ENCODE data around the gene OR1M1. TPM values are rescaled to one million over a fixed set of nuclear protein-coding genes. Genes with fewer than 3 reads are reported as not detected.
"Not testable (repeated sequence)": the region's sequence is repeated elsewhere in the genome, so short reads cannot be mapped to it uniquely, and the experiment has no call there.

OR1M1 gene, protein sequence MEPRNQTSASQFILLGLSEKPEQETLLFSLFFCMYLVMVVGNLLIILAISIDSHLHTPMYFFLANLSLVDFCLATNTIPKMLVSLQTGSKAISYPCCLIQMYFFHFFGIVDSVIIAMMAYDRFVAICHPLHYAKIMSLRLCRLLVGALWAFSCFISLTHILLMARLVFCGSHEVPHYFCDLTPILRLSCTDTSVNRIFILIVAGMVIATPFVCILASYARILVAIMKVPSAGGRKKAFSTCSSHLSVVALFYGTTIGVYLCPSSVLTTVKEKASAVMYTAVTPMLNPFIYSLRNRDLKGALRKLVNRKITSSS
- not detected for total RNA-seq

GRCh38 chr19:9086761-9087160, at the start of gene OR1M1:
Gene OR1M1 (plus strand): TSS chr19:9087061. CDS start chr19:9093245, 6,184 bp downstream.
- H3K9me3 Mint-ChIP-seq, result no peaks in the 10 kb centered on the region
- no peak within 1 kb of the TSS for H3K27ac Mint-ChIP-seq
- H3K36me3 Mint-ChIP-seq, result no peaks in the 10 kb centered on the region
- ATAC-seq (no peak), DNase-seq (ENCODE audit: low spot score in 2 of 2) (no peak)

DNA sequence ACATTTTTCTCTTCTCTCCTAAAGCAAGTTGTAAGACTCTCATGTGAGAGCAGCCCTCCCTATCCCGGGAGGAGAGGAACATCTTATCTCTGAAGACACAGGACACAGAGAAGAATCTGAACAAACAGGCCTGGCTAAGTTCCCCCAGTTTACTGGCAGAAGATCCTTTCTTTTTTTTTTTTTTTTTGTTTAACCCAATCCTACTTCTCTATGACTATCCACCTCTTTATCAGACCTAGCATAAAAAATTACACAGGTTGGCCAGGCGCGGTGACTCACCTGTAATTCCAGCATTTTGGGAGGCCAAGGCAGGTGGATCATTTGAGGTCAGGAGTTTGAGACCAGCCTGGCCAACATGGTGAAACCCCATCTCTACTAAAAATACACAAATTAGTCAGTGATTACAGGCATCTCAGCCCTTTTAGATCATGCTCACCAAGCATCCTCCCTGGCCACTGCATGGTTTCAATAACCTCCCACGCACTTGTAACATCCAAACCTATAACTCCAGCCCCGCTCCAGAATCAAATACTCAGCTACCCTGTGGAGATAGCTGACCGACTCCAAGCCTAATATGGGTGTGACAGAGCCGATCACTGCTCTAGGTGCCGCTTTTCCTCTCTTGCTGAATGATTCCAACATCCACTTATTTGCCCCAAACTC, 49.3 kb upstream of the OR1M1 start:
- DNase-seq (ENCODE audit: low spot score in 2 of 2) (no peak), ATAC-seq (no peak)
- no peak overlapping the region for H3K27ac Mint-ChIP-seq
- no peaks in the 10 kb centered on the region for H3K36me3 Mint-ChIP-seq
- no peaks in the 10 kb centered on the region for H3K9me3 Mint-ChIP-seq

GRCh38 chr19:9039728-9040127, 47.1 kb upstream of the OR1M1 start:
- no peaks in the 10 kb centered on the region for H3K36me3 Mint-ChIP-seq
- ATAC-seq, result no peak
- no peak for DNase-seq (ENCODE audit: low spot score in 2 of 2)
- no peaks in the 10 kb centered on the region for H3K9me3 Mint-ChIP-seq
- H3K27ac Mint-ChIP-seq, result peak overlapping the region in 1 of 2 donors; percentile 10

GRCh38 chr19:9040131-9040530, 46.7 kb upstream of the OR1M1 start:
- DNase-seq (ENCODE audit: low spot score in 2 of 2) (no peak), ATAC-seq (no peak)
- Mint-ChIP-seq H3K27ac (peak overlapping the region; percentile 10 to 40), H3K9me3 (no peaks in the 10 kb centered on the region), H3K36me3 (no peaks in the 10 kb centered on the region)

- ATAC-seq (no peak), DNase-seq (ENCODE audit: low spot score in 2 of 2) (no peak)
- Mint-ChIP-seq H3K36me3 (no peaks in the 10 kb centered on the region), H3K9me3 (no peaks in the 10 kb centered on the region), H3K27ac (no peak overlapping the region)
These were observed 45.8 kb upstream of the OR1M1 start for GRCh38 chr19:9041023-9041422.

- DNase-seq (ENCODE audit: low spot score in 2 of 2) (no peak), ATAC-seq (no peak)
- Mint-ChIP-seq H3K9me3 (no peaks in the 10 kb centered on the region), H3K27ac (no peak overlapping the region), H3K36me3 (no peaks in the 10 kb centered on the region)
These were observed 43.3 kb upstream of the OR1M1 start for GRCh38 chr19:9043524-9043923.

- no peaks in the 10 kb centered on the region for H3K9me3 Mint-ChIP-seq
- ATAC-seq, result no peak
- no peak overlapping the region for H3K27ac Mint-ChIP-seq
- DNase-seq (ENCODE audit: low spot score in 2 of 2), result no peak
- H3K36me3 Mint-ChIP-seq, result no peaks in the 10 kb centered on the region
These were observed 42.4 kb upstream of the OR1M1 start for GRCh38 chr19:9044449-9044848.

- ATAC-seq, result no peak
- no peaks in the 10 kb centered on the region for H3K36me3 Mint-ChIP-seq
- H3K27ac Mint-ChIP-seq, result no peak overlapping the region
These were observed 40.2 kb upstream of the OR1M1 start for GRCh38 chr19:9046694-9047093.

GRCh38 chr19:9052894-9053293, 34.0 kb upstream of the OR1M1 start:
- DNase-seq (ENCODE audit: low spot score in 2 of 2) (no peak), ATAC-seq (no peak)
- Mint-ChIP-seq H3K9me3 (no peaks in the 10 kb centered on the region), H3K27ac (no peak overlapping the region), H3K36me3 (no peaks in the 10 kb centered on the region)

More at GRCh38 chr19:9046694-9047093, 40.2 kb upstream of the OR1M1 start:
- no peak for DNase-seq (ENCODE audit: low spot score in 2 of 2)
- no peaks in the 10 kb centered on the region for H3K9me3 Mint-ChIP-seq

- not testable (repeated sequence) for ATAC-seq; H3K9me3 Mint-ChIP-seq; H3K36me3 Mint-ChIP-seq; DNase-seq (ENCODE audit: low spot score in 2 of 2); H3K27ac Mint-ChIP-seq
These were observed 33.2 kb upstream of the OR1M1 start for GRCh38 chr19:9053674-9054073.

GRCh38 chr19:9054207-9054606, 32.7 kb upstream of the OR1M1 start:
- Mint-ChIP-seq H3K27ac (no peak overlapping the region), H3K36me3 (no peaks in the 10 kb centered on the region), H3K9me3 (no peaks in the 10 kb centered on the region)
- no peak for DNase-seq (ENCODE audit: low spot score in 2 of 2)
- no peak for ATAC-seq

DNA sequence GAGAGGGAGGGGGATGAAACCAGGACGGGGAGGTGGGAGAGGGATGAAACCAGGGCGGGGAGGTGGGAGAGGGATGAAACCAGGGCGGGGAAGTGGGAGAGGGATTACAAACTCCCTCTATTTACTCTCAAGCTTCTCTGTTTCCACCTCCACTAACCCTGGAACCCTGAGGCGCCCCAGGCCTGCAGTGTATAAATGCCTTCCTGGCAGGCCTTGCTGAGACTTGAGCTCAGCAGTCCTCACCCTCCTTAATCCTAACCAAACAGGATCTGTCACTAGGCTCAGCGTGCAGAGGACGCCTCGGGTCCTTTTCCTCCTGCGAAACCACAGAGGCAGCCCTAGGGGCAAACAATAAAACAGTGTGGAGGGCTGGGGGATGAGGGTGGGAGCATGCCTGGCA, 32.1 kb upstream of the OR1M1 start:
- DNase-seq (ENCODE audit: low spot score in 2 of 2), result no peak
- H3K27ac Mint-ChIP-seq, result no peak overlapping the region

GRCh38 chr19:9056131-9056530, 30.7 kb upstream of the OR1M1 start:
- not testable (repeated sequence) for H3K9me3 Mint-ChIP-seq; ATAC-seq; H3K36me3 Mint-ChIP-seq; DNase-seq (ENCODE audit: low spot score in 2 of 2); H3K27ac Mint-ChIP-seq

More for the DNA sequence above, 32.1 kb upstream of the OR1M1 start:
- Mint-ChIP-seq H3K9me3 (no peaks in the 10 kb centered on the region), H3K36me3 (no peaks in the 10 kb centered on the region)
- no peak for ATAC-seq

- DNase-seq (ENCODE audit: low spot score in 2 of 2), result no peak
- no peaks in the 10 kb centered on the region for H3K36me3 Mint-ChIP-seq
- H3K9me3 Mint-ChIP-seq, result no peaks in the 10 kb centered on the region
- ATAC-seq, result no peak
- no peak overlapping the region for H3K27ac Mint-ChIP-seq
These were observed 29.2 kb upstream of the OR1M1 start for GRCh38 chr19:9057505-9058258.

DNA sequence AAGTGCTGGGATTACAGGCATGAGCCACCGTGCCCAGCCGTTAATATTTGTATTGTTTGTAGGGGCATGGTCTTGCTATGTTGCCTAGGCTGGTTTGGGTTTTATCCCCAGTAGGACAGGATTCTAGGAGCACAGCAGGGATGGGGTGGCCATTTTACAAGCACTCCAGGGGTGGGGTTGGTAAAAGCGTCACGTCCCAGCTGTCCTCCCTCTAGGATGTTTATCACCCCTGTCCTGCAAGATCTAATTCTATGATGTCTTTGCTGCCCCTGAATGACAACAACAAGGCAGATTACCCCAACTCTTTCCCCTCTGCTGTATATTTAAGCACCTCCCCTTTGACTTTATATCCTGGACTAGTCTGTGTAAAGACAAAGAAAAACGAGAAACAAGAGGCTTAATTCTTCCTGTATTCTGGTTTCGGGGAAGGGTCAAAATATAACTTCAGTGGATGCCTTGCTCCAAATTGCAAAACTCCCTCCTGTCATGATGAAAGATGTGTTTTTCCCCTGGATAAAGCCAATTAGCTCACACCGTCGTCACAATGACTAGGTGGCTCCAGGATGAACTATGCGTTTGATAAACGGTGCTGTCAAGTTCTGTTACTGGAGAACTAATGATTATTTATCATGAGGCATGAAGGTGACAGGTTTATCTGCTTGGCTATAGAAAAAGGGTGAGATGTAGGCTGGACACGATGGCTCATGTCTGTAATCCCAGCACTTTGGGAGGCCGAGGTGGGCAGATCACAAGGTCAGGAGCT, 27.8 kb upstream of the OR1M1 start:
- DNase-seq (ENCODE audit: low spot score in 2 of 2) (no peak), ATAC-seq (no peak)
- no peaks in the 10 kb centered on the region for H3K9me3 Mint-ChIP-seq
- H3K27ac Mint-ChIP-seq, result peak overlapping the region in 1 of 2 donors; percentile 62
- H3K36me3 Mint-ChIP-seq, result no peaks in the 10 kb centered on the region

DNA sequence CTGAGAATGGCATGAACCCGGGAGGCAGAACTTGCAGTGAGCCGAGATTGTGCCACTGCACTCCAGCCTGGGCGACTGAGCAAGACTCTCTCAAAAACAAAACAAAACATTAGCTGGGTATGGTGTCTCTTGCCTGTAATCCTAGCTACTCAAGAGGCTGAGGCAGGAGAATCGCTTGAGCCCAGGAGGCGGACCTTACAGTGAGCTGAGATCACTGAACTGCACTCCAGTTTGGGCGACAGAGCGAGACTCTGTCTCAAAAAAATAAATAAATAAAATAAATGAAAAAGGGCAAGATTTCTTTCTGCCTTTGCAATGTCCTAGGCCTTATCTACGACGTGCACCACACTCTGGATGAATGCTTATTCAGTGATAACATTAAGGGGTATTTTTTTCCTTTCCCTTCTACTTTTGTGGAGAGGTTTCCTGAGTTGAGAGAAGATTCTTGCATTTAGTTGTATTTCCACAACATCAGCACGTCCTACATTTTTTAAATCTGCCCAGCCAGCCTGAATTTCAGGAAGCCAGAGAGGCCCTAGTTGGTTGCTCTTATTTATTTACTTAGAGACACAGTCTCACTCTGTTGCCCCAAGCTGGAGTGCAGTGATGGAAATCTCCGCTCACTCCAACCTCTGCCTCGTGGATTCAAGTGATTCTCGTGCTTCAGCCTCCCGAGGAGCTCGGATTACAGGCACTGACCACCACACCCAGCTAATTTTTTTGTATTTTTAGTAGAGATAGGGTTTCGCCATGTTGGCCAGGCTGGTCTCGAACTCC, 26.1 kb upstream of the OR1M1 start:
- Mint-ChIP-seq H3K36me3 (no peaks in the 10 kb centered on the region), H3K27ac (no peak overlapping the region), H3K9me3 (no peaks in the 10 kb centered on the region)
- DNase-seq (ENCODE audit: low spot score in 2 of 2), result no peak
- ATAC-seq, result no peak
